GM10266 (cell line): ENCODE results near the gene RASL10A.
A peak's percentile ranks its signal among the peaks of the same experiment; 100 is the strongest.

Source experiments
- DNase-seq: peaks from one replicate; pipeline ENCODE4 v3.0.0; 2012; ENCODE audit errors: extremely low spot score
- CTCF ChIP-seq: IDR thresholded peaks from 2 replicates; pipeline ENCODE4 v1.5.1; 2012; ENCODE audit warnings: mild to moderate bottlenecking, low read depth; ENCODE audit not compliant: control insufficient read depth, insufficient read depth; ENCODE audit errors: missing control alignments

Gene RASL10A

DNA sequence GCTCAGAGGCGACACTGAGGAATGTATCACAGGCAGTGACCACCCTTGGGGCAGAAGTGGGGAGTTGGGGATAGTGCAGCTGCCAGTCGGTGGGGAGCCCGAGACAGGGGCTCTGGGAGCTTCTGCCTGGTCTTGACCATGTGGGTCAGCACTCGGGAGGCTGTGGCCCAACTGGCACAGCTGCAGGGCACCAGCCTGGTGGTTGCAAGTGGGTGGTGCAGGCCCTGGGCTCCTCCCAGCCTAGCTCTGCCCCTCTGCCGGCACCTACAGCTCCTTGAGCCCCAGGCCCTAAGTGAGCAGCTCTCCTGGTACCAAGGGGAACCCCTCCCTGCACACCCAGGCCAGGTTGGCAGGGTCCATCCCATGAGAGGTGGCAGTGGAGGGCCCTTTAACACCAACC is 12.6 kb upstream of the RASL10A start:
- DNase-seq: no peak
- TF ChIP-seq CTCF: no peak

GRCh38 chr22:29327089-29327764 is 11.7 kb upstream of the RASL10A start:
- no peak for DNase-seq
- TF ChIP-seq CTCF: no peak

DNA sequence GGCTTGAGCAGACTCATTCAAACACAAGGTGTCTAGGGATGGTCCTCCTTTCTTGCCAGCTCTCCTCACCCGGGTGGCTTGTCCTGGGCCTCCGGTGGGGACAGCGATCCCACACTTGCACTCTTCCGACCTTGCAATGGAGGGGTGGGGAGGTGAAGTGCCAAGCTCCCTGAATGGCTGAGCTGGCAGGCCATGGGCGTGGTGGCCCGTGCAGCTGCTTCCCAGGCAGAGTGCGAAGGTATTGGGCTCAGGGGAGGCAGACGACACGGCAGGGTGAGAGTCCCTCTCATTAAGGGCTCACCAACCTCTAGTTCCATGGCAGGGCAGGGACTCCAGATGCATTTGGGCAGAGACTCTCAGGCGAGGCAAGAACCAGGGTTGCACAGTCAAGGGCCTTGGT is 11.0 kb upstream of the RASL10A start:
- DNase-seq: no peak
- TF ChIP-seq CTCF: no peak

DNA sequence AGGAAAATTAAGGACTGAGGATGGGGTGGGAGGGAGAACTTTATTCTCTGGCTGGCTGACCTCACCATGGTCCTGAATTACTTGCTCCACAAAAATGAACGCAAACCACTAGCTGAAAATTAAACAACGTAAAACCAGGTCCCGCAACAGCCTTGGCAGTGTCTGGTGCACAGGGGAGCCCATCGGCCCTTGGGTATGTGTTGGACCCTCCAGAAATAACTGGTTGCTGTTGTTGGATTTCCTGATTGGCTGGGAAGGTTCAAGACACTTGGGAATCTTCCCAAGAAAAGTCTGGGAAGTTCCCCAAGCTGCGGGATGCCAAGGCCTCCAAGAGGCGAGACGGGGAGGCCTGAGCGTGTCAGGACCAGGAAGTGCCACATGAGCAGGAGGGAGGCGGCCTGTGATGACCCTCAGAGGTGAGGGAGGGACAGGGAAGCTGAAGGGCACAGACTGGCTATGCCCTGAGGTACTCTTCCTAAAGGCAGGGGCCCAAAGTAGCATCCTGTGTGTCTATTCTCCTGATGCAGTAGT is 10.4 kb upstream of the RASL10A start:
- TF ChIP-seq CTCF: no peak
- no peak for DNase-seq

GRCh38 chr22:29325356-29325755 is 9.9 kb upstream of the RASL10A start:
- no peak for DNase-seq
- no peak for TF ChIP-seq CTCF

- no peak for DNase-seq
- no peak for TF ChIP-seq CTCF
These were observed 8.1 kb upstream of the RASL10A start for GRCh38 chr22:29323641-29324040.

DNA sequence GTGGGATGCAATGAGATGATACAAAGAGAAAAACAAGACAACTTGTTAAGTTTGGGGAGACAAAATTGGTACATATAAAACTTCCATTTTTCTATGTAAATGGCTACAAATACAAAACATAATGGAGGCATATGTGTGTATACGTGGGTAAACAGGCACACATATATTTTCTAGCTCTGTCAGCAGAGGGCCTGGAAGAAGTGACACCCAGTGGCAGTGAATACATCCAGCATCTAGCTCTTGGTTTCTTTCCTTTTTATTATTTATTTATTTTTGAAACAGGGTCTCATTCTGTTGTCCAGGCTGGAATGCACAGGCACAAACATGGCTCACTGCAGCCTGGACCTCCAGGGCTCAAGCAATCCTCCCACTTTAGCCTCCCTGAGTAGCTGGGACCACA is 5.0 kb upstream of the RASL10A start:
- TF ChIP-seq CTCF: peak; percentile 2
- no peak for DNase-seq
